ENCODE measurements around the gene CD1C.

Gene CD1C

GRCh38 chr1:158286941-158287346 lies 2.8 kb upstream of the CD1C start:
- DNase-seq (ENCODE audit: insufficient read length, low spot score) (no peak), FAIRE-seq (no peak)
- no peak for TF ChIP-seq POLR2A (IDR thresholded peaks at IDR 0.05; ENCODE audit: low read depth, low read length)

- TF ChIP-seq POLR2A (IDR thresholded peaks at IDR 0.05; ENCODE audit: low read depth, low read length), result no peak
- FAIRE-seq (no peak), DNase-seq (ENCODE audit: insufficient read length, low spot score) (no peak)
These were observed 660 bp downstream of the CD1C start for GRCh38 chr1:158290321-158290844.

GRCh38 chr1:158295791-158296190 lies 6.1 kb downstream of the CD1C start:
- TF ChIP-seq POLR2A (IDR thresholded peaks at IDR 0.05; ENCODE audit: low read depth, low read length), result no peak
- FAIRE-seq (no peak), DNase-seq (ENCODE audit: insufficient read length, low spot score) (no peak)

- no peak for FAIRE-seq
- DNase-seq (ENCODE audit: insufficient read length, low spot score), result no peak
- TF ChIP-seq POLR2A (IDR thresholded peaks at IDR 0.05; ENCODE audit: low read depth, low read length), result no peak
These were observed 20.9 kb downstream of the CD1C start for GRCh38 chr1:158310623-158311022.

- FAIRE-seq (no peak), DNase-seq (ENCODE audit: insufficient read length, low spot score) (no peak)
- no peak for TF ChIP-seq POLR2A (IDR thresholded peaks at IDR 0.05; ENCODE audit: low read depth, low read length)
These were observed 21.3 kb downstream of the CD1C start for GRCh38 chr1:158311066-158311465.

- no peak for TF ChIP-seq POLR2A (IDR thresholded peaks at IDR 0.05; ENCODE audit: low read depth, low read length)
- no peak for FAIRE-seq
These were observed 34.1 kb downstream of the CD1C start for GRCh38 chr1:158323866-158324265.

GRCh38 chr1:158324395-158324794 lies 34.7 kb downstream of the CD1C start:
- no peak for FAIRE-seq
- TF ChIP-seq POLR2A (IDR thresholded peaks at IDR 0.05; ENCODE audit: low read depth, low read length), result no peak
- DNase-seq (ENCODE audit: insufficient read length, low spot score), result no peak

More at GRCh38 chr1:158323866-158324265, 34.1 kb downstream of the CD1C start:
- no peak for DNase-seq (ENCODE audit: insufficient read length, low spot score)

- DNase-seq (ENCODE audit: insufficient read length, low spot score) (no peak), FAIRE-seq (no peak)
- TF ChIP-seq POLR2A (IDR thresholded peaks at IDR 0.05; ENCODE audit: low read depth, low read length), result no peak
These were observed 37.8 kb downstream of the CD1C start for GRCh38 chr1:158327481-158327880.

GRCh38 chr1:158328426-158328825 lies 38.7 kb downstream of the CD1C start:
- FAIRE-seq (no peak), DNase-seq (ENCODE audit: insufficient read length, low spot score) (no peak)
- no peak for TF ChIP-seq POLR2A (IDR thresholded peaks at IDR 0.05; ENCODE audit: low read depth, low read length)

- no peak for FAIRE-seq
- no peak for TF ChIP-seq POLR2A (IDR thresholded peaks at IDR 0.05; ENCODE audit: low read depth, low read length)
- no peak for DNase-seq (ENCODE audit: insufficient read length, low spot score)
These were observed 39.6 kb downstream of the CD1C start for GRCh38 chr1:158329300-158329699.

GRCh38 chr1:158329733-158330132 lies 40.0 kb downstream of the CD1C start:
- DNase-seq (ENCODE audit: insufficient read length, low spot score), result no peak
- TF ChIP-seq POLR2A (IDR thresholded peaks at IDR 0.05; ENCODE audit: low read depth, low read length), result no peak
- FAIRE-seq, result no peak

- DNase-seq (ENCODE audit: insufficient read length, low spot score), result no peak
- TF ChIP-seq POLR2A (IDR thresholded peaks at IDR 0.05; ENCODE audit: low read depth, low read length), result no peak
- no peak for FAIRE-seq
These were observed 40.8 kb downstream of the CD1C start for GRCh38 chr1:158330391-158331105.

GRCh38 chr1:158331106-158331425 lies 41.3 kb downstream of the CD1C start:
- DNase-seq (ENCODE audit: insufficient read length, low spot score) (no peak), FAIRE-seq (no peak)
- TF ChIP-seq POLR2A (IDR thresholded peaks at IDR 0.05; ENCODE audit: low read depth, low read length), result no peak

GRCh38 chr1:158331481-158332150 lies 41.9 kb downstream of the CD1C start, which contains the start of gene CD1B:
Gene CD1B (minus strand): TSS chr1:158331531. CDS start chr1:158331423, 108 bp downstream.
- no peak for FAIRE-seq
- no peak for DNase-seq (ENCODE audit: insufficient read length, low spot score)
- TF ChIP-seq POLR2A (IDR thresholded peaks at IDR 0.05; ENCODE audit: low read depth, low read length), result no peak
